Measurements from ENCODE around the gene DIS3L2. TPM values are rescaled to one million over a fixed set of nuclear protein-coding genes. Genes with fewer than 3 reads are reported as not detected.

Gene DIS3L2
- total and polyA plus RNA-seq, 2 of the 4 experiments (the other 2 are of a cell fraction), result 14.7 to 19.2 TPM

DNA sequence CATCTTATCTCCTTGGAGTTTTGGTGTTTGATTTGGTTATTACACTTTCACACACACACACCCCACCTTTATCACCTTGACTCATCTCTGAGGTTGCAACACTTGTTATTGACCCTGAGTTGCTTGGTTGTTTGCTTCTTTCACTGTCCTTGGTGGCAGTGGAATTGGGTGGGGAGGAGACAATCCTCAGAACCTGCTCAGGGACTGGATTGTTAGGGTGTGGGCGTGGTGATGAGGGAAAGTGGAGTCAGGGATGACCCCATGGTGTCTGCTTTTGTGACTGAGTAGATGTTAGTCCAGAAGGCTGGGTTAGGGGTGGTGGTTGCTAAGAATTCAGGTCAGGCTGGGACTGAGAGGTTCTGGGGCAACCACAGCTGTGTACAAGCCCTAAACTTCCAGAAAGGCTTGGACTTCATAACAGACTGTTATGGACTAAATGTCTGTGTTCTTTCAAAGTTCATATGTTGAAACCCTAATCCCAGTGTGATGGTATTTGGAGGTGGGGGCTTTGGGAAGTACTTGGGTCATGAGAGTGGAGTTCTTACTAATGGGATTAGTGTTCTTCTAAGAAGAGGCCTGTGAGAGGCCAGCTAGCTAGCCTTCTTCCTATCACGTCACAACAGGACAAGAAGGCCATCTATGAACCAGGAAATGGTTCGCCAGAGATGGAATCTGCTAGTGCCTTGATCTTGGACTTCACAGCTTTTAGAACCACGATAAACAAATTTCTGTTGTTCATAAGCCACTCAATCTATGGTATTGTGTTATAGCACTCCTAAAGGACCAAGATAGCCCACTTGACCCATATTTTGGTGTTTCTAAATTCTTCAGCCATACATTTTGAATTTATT lies 3.4 kb upstream of the DIS3L2 start (continued):
- no peak for TF ChIP-seq RCOR1 (IDR thresholded peaks at IDR 0.05; ENCODE audit: insufficient replicate concordance, low read length)

DNA sequence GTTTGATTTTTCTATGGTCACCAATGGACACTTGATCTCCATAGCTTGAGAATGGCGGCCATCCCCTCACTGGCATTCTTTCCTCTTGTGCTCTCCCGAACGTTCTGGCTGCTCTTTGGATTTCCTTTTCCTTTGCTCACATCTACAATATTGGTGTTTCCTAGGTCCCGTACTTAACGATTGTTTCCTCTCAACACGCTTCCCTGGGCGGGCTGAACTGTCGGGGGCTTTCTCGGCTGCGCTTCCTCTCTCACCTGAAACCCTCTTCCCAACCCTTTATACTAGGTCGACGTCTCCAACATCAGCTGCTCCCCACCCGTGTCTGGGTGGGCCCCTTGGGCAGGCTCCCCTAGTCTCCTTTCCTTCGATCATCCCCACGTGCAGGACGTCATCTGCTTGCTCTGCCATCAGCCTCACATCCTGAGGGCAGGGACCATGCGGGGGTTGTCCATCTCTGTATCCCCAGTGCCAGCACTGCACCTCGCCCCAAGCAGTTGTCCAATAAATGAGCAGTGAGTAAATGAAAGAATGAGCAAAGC lies 634 bp upstream of the DIS3L2 start:
- peak overlapping the region; percentile 70 for H3K9ac ChIP-seq (ENCODE audit: low read depth, low read length)
- peak overlapping the region; percentile 22 for H3K56ac ChIP-seq (ENCODE audit: extremely low read depth, insufficient read depth, low read length)
- peak overlapping the region; percentile 92 for H3K4me3 ChIP-seq (ENCODE audit: insufficient read depth, low read depth, low read length)
- peak overlapping the region; percentile 13; the same call in 1 of the 2 replicates for H2AK5ac ChIP-seq (ENCODE audit: low read depth, low read length)
- no peaks in the 10 kb centered on the region for H3K9me1 ChIP-seq (ENCODE audit: insufficient read depth, low read length)
- peak overlapping the region; percentile 87 for H2AK9ac ChIP-seq (replicated peaks; ENCODE audit: low read depth, low read length, poor library complexity)
- ATAC-seq (ENCODE audit: low read depth) (peak; percentile 27), DNase-seq (no peak)
- no peak overlapping the region for H2BK120ac ChIP-seq (ENCODE audit: low read depth, low read length)
- no peak overlapping the region for H2BK20ac ChIP-seq (ENCODE audit: low read depth, low read length)
- dilution Hi-C loops (cut with HindIII; ENCODE audit: low sequenced_read_pairs, unreplicated experiment), result no loop called here
- H3K14ac ChIP-seq (replicated peaks; ENCODE audit: low read depth, low read length), result peak overlapping the region; percentile 60
- peak overlapping the region; percentile 80 for H3K4me2 ChIP-seq (ENCODE audit: low read depth, low read length)
- H4K8ac ChIP-seq (ENCODE audit: low read depth in 2 of 2, low read length in 2 of 2), result peak overlapping the region; percentile 92 to 98
- H4K5ac ChIP-seq (ENCODE audit: low read depth, low read length), result peak overlapping the region; percentile 78
- H4K91ac ChIP-seq (ENCODE audit: insufficient read depth, low read depth, low read length), result peak overlapping the region; percentile 92
- H3K9me3 ChIP-seq (ENCODE audit: control insufficient read depth, insufficient read depth, low read length), result no peaks in the 10 kb centered on the region
- peaks cover 23 to 31% of the 10 kb centered on the region in 2 experiments for H3K79me1 ChIP-seq (ENCODE audit: low read depth in 1 of 2, low read length in 2 of 2)
- CTCF ChIA-PET, result no interaction called here
- no peaks in the 10 kb centered on the region for H3K27me3 ChIP-seq (ENCODE audit: control insufficient read depth, insufficient read depth, low read length)
- H3K23ac ChIP-seq (ENCODE audit: low read depth, low read length), result peak overlapping the region; percentile 83
- H3K4me1 ChIP-seq (ENCODE audit: control insufficient read depth, insufficient read depth, low read length), result peaks cover 3% of the 10 kb centered on the region; the same call in 1 of the 2 replicates
- no peaks in the 10 kb centered on the region for H3K36me3 ChIP-seq (ENCODE audit: control insufficient read depth, insufficient read depth, low read length)
- H3K18ac ChIP-seq (ENCODE audit: low read depth, low read length), result no peak overlapping the region; the same call in 1 of the 2 replicates
- peak overlapping the region; percentile 90 for H3K4ac ChIP-seq (ENCODE audit: low read depth, low read length)
- no TSS peak for BruUV-seq (replicated peaks)
- H2BK15ac ChIP-seq (ENCODE audit: low read depth, low read length), result no peak overlapping the region
- H3K27ac ChIP-seq (ENCODE audit: insufficient read depth, low read length), result peak overlapping the region; percentile 85
- WGBS, 2 experiments (ENCODE audit: extremely low coverage in 2 of 2, insufficient read length in 1 of 2), result 64% methylated on average over 16 of the region's 18 CpGs; no CpG with 5 or more reads in 1 of the 2 experiments
- in situ Hi-C loops (cut with MboI; ENCODE audit: low sequenced_read_pairs), result no loop called here
- intact Hi-C loops (cut with micrococcal nuclease), result no loop called here
- POLR2A ChIA-PET (ENCODE audit: unreplicated experiment), result no interaction called here
- peak overlapping the region; percentile 84 for H2BK5ac ChIP-seq (ENCODE audit: low read depth, low read length, poor library complexity, severe bottlenecking)
- no peaks in the 10 kb centered on the region for H4K20me1 ChIP-seq (ENCODE audit: insufficient read depth, low read length)
- TF ChIP-seq, protein P1, sequence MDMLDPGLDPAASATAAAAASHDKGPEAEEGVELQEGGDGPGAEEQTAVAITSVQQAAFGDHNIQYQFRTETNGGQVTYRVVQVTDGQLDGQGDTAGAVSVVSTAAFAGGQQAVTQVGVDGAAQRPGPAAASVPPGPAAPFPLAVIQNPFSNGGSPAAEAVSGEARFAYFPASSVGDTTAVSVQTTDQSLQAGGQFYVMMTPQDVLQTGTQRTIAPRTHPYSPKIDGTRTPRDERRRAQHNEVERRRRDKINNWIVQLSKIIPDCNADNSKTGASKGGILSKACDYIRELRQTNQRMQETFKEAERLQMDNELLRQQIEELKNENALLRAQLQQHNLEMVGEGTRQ (IDR thresholded peaks at IDR 0.05; ENCODE audit: low read depth, low read length), result peak; percentile 10; the same call in 1 of the 2 replicates
- TF ChIP-seq FOS (IDR thresholded peaks at IDR 0.05; ENCODE audit: low read depth, low read length), result no peak
- H2AFZ ChIP-seq (replicated peaks; ENCODE audit: low read length, poor library complexity), result peak overlapping the region; percentile 96
